Keratinocyte (primary cell): Measurements from ENCODE around the gene PLA2G2C.
A peak's percentile ranks its signal among the peaks of the same experiment; 100 is the strongest.

Source experiments
- CTCF ChIP-seq, 3 experiments: IDR thresholded peaks in 1 of 3; conservative IDR thresholded peaks in 1 of 3; optimal IDR thresholded peaks in 1 of 3; 2 replicates in 2 of 3; 3 replicates in 1 of 3; pipeline versions ENCODE3 to v1.5.1; 2011; ENCODE audit warnings: low read length in 3 of 3, mild to moderate bottlenecking in 3 of 3, moderate library complexity in 2 of 3, control low read depth in 1 of 3, inconsistent platforms in 1 of 3; ENCODE audit not compliant: insufficient read depth in 2 of 3; ENCODE audit errors: extremely low read depth in 1 of 3
- EZH2 ChIP-seq: IDR thresholded peaks from one replicate; pipeline ENCODE4 v1.6.1; 2012; ENCODE audit warnings: inconsistent platforms, mild to moderate bottlenecking, low read length, moderate library complexity

- peak; percentile 43 to 85 (median 69) for TF ChIP-seq CTCF (optimal IDR thresholded peaks at IDR 0.05 in 1 of 3, IDR thresholded peaks at IDR 0.05 in 1 of 3, conservative IDR thresholded peaks at IDR 0.05 in 1 of 3; ENCODE audit: extremely low read depth in 1 of 3, insufficient read depth in 2 of 3, low read length in 3 of 3)
- no peak for TF ChIP-seq EZH2
Observed at GRCh38 chr1:20212685-20213331, 26.5 kb upstream of the PLA2G2C start.
